ENCODE results near the gene ATXN1.

DNA sequence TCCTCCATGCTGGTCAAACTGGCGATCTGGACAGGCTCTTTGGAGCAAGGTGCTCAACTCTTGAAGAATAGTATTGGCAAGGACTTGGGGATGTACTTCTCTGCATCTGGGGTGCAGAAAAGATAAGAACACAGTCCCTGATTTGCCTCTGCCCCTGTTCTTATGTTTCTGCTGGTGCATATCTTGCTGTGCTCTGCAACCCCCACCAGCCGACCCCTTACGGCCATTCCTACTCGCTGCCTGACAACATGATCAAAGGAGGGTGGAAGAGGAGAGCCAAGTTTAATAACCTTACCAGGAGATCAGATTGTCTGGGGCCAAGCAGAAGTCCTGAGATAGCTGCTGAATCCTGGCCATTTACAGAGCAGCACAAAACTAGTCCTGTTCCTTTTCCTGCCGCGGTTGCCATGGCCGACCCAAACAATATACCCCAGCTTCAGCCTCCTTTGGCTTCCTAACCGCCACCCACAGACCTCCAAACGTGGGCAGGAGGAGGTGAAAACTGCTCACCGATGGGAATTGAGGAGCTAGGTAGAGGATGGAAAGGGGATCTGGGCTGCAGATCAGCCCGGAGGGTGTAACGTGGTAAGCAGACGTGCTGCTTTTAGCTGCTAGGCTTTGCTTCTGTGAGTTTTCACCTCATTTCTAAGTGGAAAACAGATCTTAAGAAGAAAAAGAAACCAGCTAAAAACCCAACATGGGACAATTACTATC lies 60.9 kb downstream of the ATXN1 start:
- no peak for TF ChIP-seq POLR2AphosphoS5 (IDR thresholded peaks at IDR 0.05; ENCODE audit: low read depth, low read length)
- TF ChIP-seq CTCF (IDR thresholded peaks at IDR 0.05; ENCODE audit: control extremely low read depth in 1 of 3, insufficient read depth in 1 of 3, low read depth in 1 of 3, low read length in 3 of 3): no peak
- TF ChIP-seq EZH2 (IDR thresholded peaks at IDR 0.05; ENCODE audit: low read depth, low read length, severe bottlenecking): no peak
- TF ChIP-seq YY1 (IDR thresholded peaks at IDR 0.05; ENCODE audit: low read depth, low read length): no peak
- TF ChIP-seq CBX8 (IDR thresholded peaks at IDR 0.05; ENCODE audit: borderline replicate concordance, low read depth, low read length): no peak
- no peak for TF ChIP-seq POLR2A (IDR thresholded peaks at IDR 0.05; ENCODE audit: control extremely low read depth in 1 of 2, low read depth in 2 of 2, low read length in 2 of 2)
- no peak for TF ChIP-seq ATF3 (IDR thresholded peaks at IDR 0.05; ENCODE audit: insufficient read depth, low read depth, low read length)
- no peak for TF ChIP-seq SAP30 (IDR thresholded peaks at IDR 0.05; ENCODE audit: insufficient read depth, insufficient replicate concordance, low read length)
- TF ChIP-seq, protein P1, sequence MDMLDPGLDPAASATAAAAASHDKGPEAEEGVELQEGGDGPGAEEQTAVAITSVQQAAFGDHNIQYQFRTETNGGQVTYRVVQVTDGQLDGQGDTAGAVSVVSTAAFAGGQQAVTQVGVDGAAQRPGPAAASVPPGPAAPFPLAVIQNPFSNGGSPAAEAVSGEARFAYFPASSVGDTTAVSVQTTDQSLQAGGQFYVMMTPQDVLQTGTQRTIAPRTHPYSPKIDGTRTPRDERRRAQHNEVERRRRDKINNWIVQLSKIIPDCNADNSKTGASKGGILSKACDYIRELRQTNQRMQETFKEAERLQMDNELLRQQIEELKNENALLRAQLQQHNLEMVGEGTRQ (IDR thresholded peaks at IDR 0.05; ENCODE audit: low read length): no peak
- TF ChIP-seq RAD21 (IDR thresholded peaks at IDR 0.05 in 1 of 2, conservative IDR thresholded peaks at IDR 0.05 in 1 of 2; ENCODE audit: low read depth in 2 of 2, low read length in 2 of 2): no peak
- TF ChIP-seq FOSL1 (IDR thresholded peaks at IDR 0.05; ENCODE audit: insufficient read depth, low read depth, low read length): no peak
